HepG2 (cell line): ENCODE data around the gene WSB2. TPM values are rescaled to one million over a fixed set of nuclear protein-coding genes. Genes with fewer than 3 reads are reported as not detected.

Experiments used
- ATAC-seq: fragments of 200-7000 bp; cut with Tn5 transposase; 3 replicates; pipeline ENCODE4 v1.9.1; 2020; ENCODE audit warnings: mild to moderate bottlenecking, moderate library complexity
- BruUV-seq: library from RNA; stranded (reverse); fragments of 400-500 nt; replicated peaks from 2 replicates; lab custom pipeline; 2021; lab: Mats Ljungman, UMichigan
- CTCF ChIA-PET: fragments of 300-600 bp; formaldehyde crosslinking; extraction: SDS; loops from one replicate; lab custom pipeline; 2021; ENCODE audit warnings: low total read pairs, inconsistent platforms, low intra/inter-chr PET ratio; lab: Yijun Ruan, JAX
- POLR2A ChIA-PET: fragments of 350-600 bp; sonication (Branson Sonifier 250); formaldehyde crosslinking; loops from one replicate; lab custom pipeline; 2020; ENCODE audit warnings: antibody characterized with exemption, inconsistent platforms; lab: Yijun Ruan, JAX
- DNase-seq: peaks from one replicate; pipeline ENCODE4 v3.0.0-alpha.2; 2015; ENCODE audit warnings: low spot score
- FAIRE-seq: peaks from 3 replicates; lab custom pipeline; 2011; peaks lifted over from hg19 to GRCh38; lab: Jason Lieb, UNC
- H2AFZ ChIP-seq: one replicate; pipeline ENCODE4 v1.6.1; 2011; ENCODE audit warnings: low read length, inconsistent platforms
- H3K27ac ChIP-seq: fragments of 300-600 bp; 3 replicates; pipeline ENCODE4 v1.8.0; 2011; ENCODE audit warnings: mixed run types, mild to moderate bottlenecking, mixed read lengths, low read length, inconsistent platforms; ENCODE audit not compliant: insufficient read depth; ENCODE audit errors: extremely low read length
- H3K27me3 ChIP-seq, 2 experiments: fragments of 200-600 bp in 1 of 2; 2 replicates in 1 of 2; 3 replicates in 1 of 2; pipeline versions ENCODE4 v1.6.0 to v1.8.0; 2011; ENCODE audit warnings: low read length in 2 of 2, mild to moderate bottlenecking in 2 of 2, moderate library complexity in 2 of 2, inconsistent platforms in 1 of 2; ENCODE audit not compliant: insufficient read depth in 2 of 2, control insufficient read depth in 1 of 2
- H3K36me3 ChIP-seq, 2 experiments: fragments of 200-600 bp in 1 of 2; replicated peaks in 1 of 2; 2 replicates in 1 of 2; 3 replicates in 1 of 2; pipeline versions ENCODE4 v1.5.1 to v1.8.0; 2011; ENCODE audit warnings: low read length in 2 of 2, inconsistent platforms in 1 of 2; ENCODE audit not compliant: insufficient read depth in 2 of 2, control insufficient read depth in 1 of 2
- H3K4me1 ChIP-seq: 2 replicates; pipeline ENCODE4 v1.5.1; 2012; ENCODE audit warnings: low read length, inconsistent platforms; ENCODE audit not compliant: insufficient read depth
- H3K4me2 ChIP-seq: 2 replicates; pipeline ENCODE4 v1.6.0; 2011; ENCODE audit warnings: low read depth, low read length, inconsistent platforms
- H3K4me3 ChIP-seq, 3 experiments: fragments of 200-600 bp in 1 of 3; sonication (generic), shearing (Covaris generic) in 1 of 3; replicated peaks in 1 of 3; 2 replicates each; pipeline ENCODE4 v1.5.1; 2011 to 2016; ENCODE audit warnings: low read length in 3 of 3, inconsistent platforms in 2 of 3, low read depth in 2 of 3, mild to moderate bottlenecking in 2 of 3, control low read depth in 1 of 3, mixed read lengths in 1 of 3; ENCODE audit not compliant: insufficient read depth in 1 of 3
- H3K79me2 ChIP-seq: one replicate; pipeline ENCODE4 v1.6.1; 2011; ENCODE audit warnings: low read length, inconsistent platforms; ENCODE audit not compliant: insufficient read depth
- H3K9ac ChIP-seq: 2 replicates; pipeline ENCODE4 v1.6.0; 2011; ENCODE audit warnings: mild to moderate bottlenecking, low read depth, low read length, inconsistent platforms; ENCODE audit not compliant: insufficient read depth
- H3K9me3 ChIP-seq: 2 replicates; pipeline ENCODE4 v1.5.1; 2012; ENCODE audit warnings: mild to moderate bottlenecking, low read length
- H4K20me1 ChIP-seq: 2 replicates; pipeline ENCODE4 v1.6.0; 2011; ENCODE audit warnings: inconsistent platforms, mild to moderate bottlenecking, low read length, moderate library complexity; ENCODE audit not compliant: insufficient read depth
- ADNP ChIP-seq: sonication (generic); formaldehyde crosslinking; IDR thresholded peaks from 2 replicates; pipeline ENCODE4 v1.4.0; 2020; ENCODE audit warnings: missing genetic modification reagents
- CENPT ChIP-seq: sonication (generic); formaldehyde crosslinking; IDR thresholded peaks from 2 replicates; pipeline ENCODE4 v1.8.0; 2022; ENCODE audit warnings: low read depth, mild to moderate bottlenecking, moderate library complexity, missing genetic modification reagents
- EP300 ChIP-seq, 3 experiments: sonication (generic) in 1 of 3; formaldehyde crosslinking in 1 of 3; IDR thresholded peaks; 2 replicates each; pipeline versions ENCODE4 v1.5.1 to v1.6.1; 2011 to 2020; ENCODE audit warnings: low read depth in 2 of 3, low read length in 2 of 3, borderline replicate concordance in 1 of 3, improper control_type of control experiment in 1 of 3, mild to moderate bottlenecking in 1 of 3, missing genetic modification reagents in 1 of 3, moderate library complexity in 1 of 3
- FOXA1 ChIP-seq, 2 experiments: fragments of 450-650 bp in 1 of 2; sonication (generic) in 1 of 2; formaldehyde crosslinking in 1 of 2; IDR thresholded peaks; 2 replicates each; pipeline versions ENCODE4 v1.4.0 to v1.6.1; 2016 to 2020; ENCODE audit warnings: missing genetic modification reagents in 1 of 2
- FOXO4 ChIP-seq: sonication (generic); formaldehyde crosslinking; conservative IDR thresholded peaks from 2 replicates; pipeline ENCODE4 v1.8.1; 2023; ENCODE audit warnings: missing genetic modification reagents
- HCFC1 ChIP-seq: fragments of 150-350 bp; IDR thresholded peaks from 2 replicates; pipeline ENCODE4 v1.6.1; 2014; ENCODE audit warnings: low read depth, low read length
- ISL2 ChIP-seq: sonication (generic); formaldehyde crosslinking; IDR thresholded peaks from 2 replicates; pipeline ENCODE4 v1.5.0; 2020; ENCODE audit warnings: missing genetic modification reagents
- KLF6 ChIP-seq: IDR thresholded peaks from 2 replicates; pipeline ENCODE4 v1.8.0; 2016; ENCODE audit warnings: missing biosample characterization, missing genetic modification reagents
- NCOA1 ChIP-seq: sonication (generic); formaldehyde crosslinking; IDR thresholded peaks from 2 replicates; pipeline ENCODE4 v1.9.0; 2021; ENCODE audit warnings: missing genetic modification reagents
- NCOA5 ChIP-seq: sonication (generic); formaldehyde crosslinking; IDR thresholded peaks from 2 replicates; pipeline ENCODE4 v1.4.0; 2020; ENCODE audit warnings: missing genetic modification reagents
- NONO ChIP-seq, 2 experiments: fragments of 450-650 bp in 1 of 2; sonication (generic) in 1 of 2; formaldehyde crosslinking in 1 of 2; IDR thresholded peaks in 1 of 2; conservative IDR thresholded peaks in 1 of 2; 2 replicates each; pipeline versions ENCODE4 v1.6.1 to v1.8.0; 2017 to 2022; ENCODE audit warnings: mild to moderate bottlenecking in 1 of 2, missing genetic modification reagents in 1 of 2, moderate library complexity in 1 of 2
- SMYD3 ChIP-seq: sonication (generic); formaldehyde crosslinking; IDR thresholded peaks from 2 replicates; pipeline ENCODE4 v1.8.1; 2023; ENCODE audit warnings: mild to moderate bottlenecking, missing genetic modification reagents
- ZFP1 ChIP-seq: IDR thresholded peaks from 2 replicates; pipeline ENCODE4 v1.6.1; 2016
- ZNF530 ChIP-seq: sonication (generic); formaldehyde crosslinking; IDR thresholded peaks from 2 replicates; pipeline ENCODE4 v1.5.0; 2020; ENCODE audit warnings: low read depth, mild to moderate bottlenecking, missing genetic modification reagents
- ZNF891 ChIP-seq: sonication (generic); formaldehyde crosslinking; IDR thresholded peaks from 2 replicates; pipeline ENCODE4 v1.5.0; 2020; ENCODE audit warnings: mild to moderate bottlenecking, missing genetic modification reagents
- WGBS: methylation state at CpG from one replicate; pipeline ENCODE4 v1.1.6; 2017; ENCODE audit warnings: low lambda C conversion rate; 5-methylcytosine and 5-hydroxymethylcytosine counted together
- in situ Hi-C: cut with HindIII; loops from 2 replicates; pipeline ENCODE4 v1.10.0; 2017; ENCODE audit warnings: low pct_unique_long_range_greater_than_20kb; ENCODE audit not compliant: extremely low pct_ligation_motif_present
- intact Hi-C: fragments of 100-400 bp; cut with micrococcal nuclease; formaldehyde crosslinking; loops from one replicate; pipeline ENCODE4 v1.10.0; 2022; ENCODE audit not compliant: unreplicated experiment
- polyA plus RNA-seq, 8 experiments: library from polyadenylated mRNA; depleted of rRNA in 3 of 8; stranded (reverse) in 7 of 8; unstranded in 1 of 8; fragments of >200 nt; fragmentation: Illumina TruSeq in 4 of 8; extraction: Trizol in 4 of 8; gene quantifications; 2 replicates each; pipeline versions ENCODE4 v1.2.1 to v1.2.3, GENCODE V29; 2011 to 2016; ENCODE audit warnings: low read depth in 4 of 8, missing spikeins in 1 of 8, mixed read lengths in 1 of 8; ENCODE audit not compliant: insufficient read depth in 1 of 8
- total RNA-seq, 5 experiments: library from RNA; depleted of rRNA; stranded (reverse); fragments of >200 nt; fragmentation: Illumina TruSeq; extraction: Trizol; gene quantifications; 2 replicates each; pipeline ENCODE4 v1.2.3, GENCODE V29; 2016; ENCODE audit warnings: low read depth in 1 of 5

Gene WSB2
- total and polyA plus RNA-seq, 2 of the 13 experiments (the other 11 are each of a cell fraction or from before 2014, with no cell fraction given) = 31.0 to 82.8 TPM

GRCh38 chr12:118073768-118074167 lies 12.8 kb upstream of the WSB2 start:
- FAIRE-seq (no peak), ATAC-seq (no peak)
- no peaks in the 10 kb centered on the region for H3K4me1 ChIP-seq
- H3K4me2 ChIP-seq = no peak overlapping the region
- H3K9me3 ChIP-seq = no peaks in the 10 kb centered on the region
- H3K27me3 ChIP-seq = no peaks in the 10 kb centered on the region
- BruUV-seq = no TSS peak
- no peaks in the 10 kb centered on the region for H4K20me1 ChIP-seq
- no peak overlapping the region for H3K27ac ChIP-seq
- POLR2A ChIA-PET = no interaction called here
- intact Hi-C loops = no loop called here
- peaks cover 0 to 9% of the 10 kb centered on the region in 2 experiments; a peak in 1 of 5 replicates for H3K36me3 ChIP-seq
- in situ Hi-C loops = no loop called here
- no peak overlapping the region for H3K9ac ChIP-seq
- TF ChIP-seq ZFP1 (CRISPR knock-in tag) (no peak), EP300 (IDR thresholded peaks at IDR 0.05; ENCODE audit: low read depth in 2 of 2, low read length in 2 of 2) (no peak), EP300 (CRISPR knock-in tag; IDR thresholded peaks at IDR 0.05; ENCODE audit: borderline replicate concordance) (no peak), HCFC1 (no peak), ZNF530 (CRISPR knock-in tag) (no peak), CENPT (no peak), NCOA1 (CRISPR knock-in tag) (no peak), NCOA5 (CRISPR knock-in tag) (no peak), NONO (IDR thresholded peaks at IDR 0.05) (no peak), NONO (CRISPR knock-in tag; conservative IDR thresholded peaks at IDR 0.05) (no peak), ZNF891 (no peak), KLF6 (CRISPR knock-in tag) (no peak), FOXO4 (no peak), ISL2 (no peak), SMYD3 (CRISPR knock-in tag) (no peak), FOXA1 (IDR thresholded peaks at IDR 0.05) (no peak), FOXA1 (CRISPR knock-in tag; IDR thresholded peaks at IDR 0.05) (no peak), ADNP (CRISPR knock-in tag) (no peak)
- TF ChIP-seq, all 625 proteins: peak for 0
- CTCF ChIA-PET = no interaction called here
- Histone ChIP-seq H3K4me3 (no peak overlapping the region), H3K79me2 (no peaks in the 10 kb centered on the region), H2AFZ (no peak overlapping the region)
- 93% methylated on average over 4 of the region's 4 CpGs for WGBS
- DNase-seq = no peak
